HUES48 (cell line): ENCODE measurements around the gene IQCH.

ENCODE experiments used
- H3K27ac ChIP-seq: one replicate; pipeline ENCODE4 v1.7.0; 2013; ENCODE audit warnings: low read depth, low read length, inconsistent platforms
- H3K27me3 ChIP-seq: 2 replicates; pipeline ENCODE4 v1.6.1; 2013; ENCODE audit warnings: mild to moderate bottlenecking, low read length; ENCODE audit not compliant: control insufficient read depth, insufficient read depth
- H3K36me3 ChIP-seq: 2 replicates; pipeline ENCODE4 v1.6.1; 2013; ENCODE audit warnings: low read length; ENCODE audit not compliant: control insufficient read depth, insufficient read depth
- H3K4me1 ChIP-seq: 2 replicates; pipeline ENCODE4 v1.6.1; 2013; ENCODE audit warnings: mild to moderate bottlenecking, low read length; ENCODE audit not compliant: control insufficient read depth, insufficient read depth
- H3K4me3 ChIP-seq: 2 replicates; pipeline ENCODE4 v1.5.1; 2013; ENCODE audit warnings: mild to moderate bottlenecking, low read depth, low read length
- H3K9ac ChIP-seq: 2 replicates; pipeline ENCODE4 v1.6.1; 2013; ENCODE audit warnings: mild to moderate bottlenecking, low read depth, low read length, moderate library complexity
- H3K9me3 ChIP-seq: 2 replicates; pipeline ENCODE4 v1.6.1; 2013; ENCODE audit warnings: low read length; ENCODE audit not compliant: control insufficient read depth, insufficient read depth

Gene IQCH

DNA sequence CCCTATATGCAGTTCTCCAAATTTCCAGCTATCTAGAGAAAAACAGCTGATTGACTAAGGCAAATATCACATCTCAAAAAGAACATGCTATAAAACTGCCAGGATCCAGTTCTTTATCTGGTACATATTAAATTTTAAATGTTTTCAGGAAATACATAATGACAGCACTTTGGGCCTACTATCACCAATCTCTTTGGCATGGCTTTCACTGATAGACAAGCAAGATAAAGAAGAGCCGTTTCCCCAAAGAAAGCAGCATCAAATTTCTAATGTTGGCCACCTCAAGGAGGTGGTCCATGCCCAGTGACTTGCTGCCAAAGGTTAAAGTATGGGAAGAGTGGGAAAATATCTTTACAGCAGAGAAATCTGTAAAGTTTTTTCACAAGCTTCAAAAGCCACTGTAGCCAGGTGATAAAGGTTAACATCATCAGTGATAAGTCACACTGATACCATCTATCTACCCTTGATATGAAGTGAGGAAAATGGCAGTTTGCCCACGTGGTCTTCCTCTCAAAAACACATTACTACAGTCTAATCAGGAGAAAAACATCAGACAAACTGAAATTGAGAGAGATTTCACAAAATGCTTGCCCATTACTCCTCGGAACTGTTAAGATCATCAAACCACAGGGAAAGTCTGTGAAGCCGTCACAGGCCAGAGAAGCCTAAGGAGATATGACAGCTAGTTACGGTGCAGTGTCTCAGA, 220.0 kb downstream of the IQCH start:
- H3K9ac ChIP-seq = no peak overlapping the region
- no peaks in the 10 kb centered on the region for H3K36me3 ChIP-seq
- H3K27me3 ChIP-seq = no peaks in the 10 kb centered on the region
- H3K9me3 ChIP-seq = no peaks in the 10 kb centered on the region
- no peak overlapping the region for H3K4me3 ChIP-seq
- no peaks in the 10 kb centered on the region for H3K4me1 ChIP-seq
- no peak overlapping the region for H3K27ac ChIP-seq

DNA sequence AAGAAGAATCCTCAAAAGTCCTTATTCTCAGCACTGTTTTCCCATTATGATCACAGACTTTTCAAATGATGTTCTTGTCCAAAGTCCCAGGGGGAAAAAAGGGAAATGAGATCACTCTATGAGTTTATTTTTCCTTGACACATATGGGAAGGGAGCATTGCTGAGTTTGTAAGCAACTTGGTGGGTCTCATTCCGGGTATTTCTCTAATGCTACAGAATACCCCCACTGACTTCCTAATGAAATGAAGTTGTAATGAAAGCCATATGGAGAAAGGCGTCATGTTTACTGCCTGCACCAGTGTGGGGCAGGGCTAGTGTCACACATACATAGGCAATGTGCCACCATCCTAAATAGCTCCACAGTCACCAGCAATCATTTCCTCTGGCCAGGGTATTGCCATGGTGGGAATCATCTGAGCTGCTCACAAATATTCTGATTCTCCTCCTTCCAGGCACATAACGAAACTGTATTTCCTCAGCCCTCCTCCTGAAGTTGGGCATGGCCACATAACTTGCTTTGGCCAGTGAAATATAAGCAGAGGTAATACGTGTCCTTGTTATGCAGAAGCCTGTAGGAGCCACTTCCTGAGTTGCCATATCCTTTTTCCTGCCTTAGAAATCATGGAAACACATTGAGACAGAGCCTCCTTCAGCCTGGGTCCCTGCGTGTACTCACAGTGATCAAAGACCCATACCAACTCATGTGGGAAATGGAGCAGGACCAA, 225.4 kb downstream of the IQCH start:
- H3K4me1 ChIP-seq = no peaks in the 10 kb centered on the region
- no peak overlapping the region for H3K9ac ChIP-seq
- no peaks in the 10 kb centered on the region for H3K27me3 ChIP-seq
- no peaks in the 10 kb centered on the region for H3K9me3 ChIP-seq
- no peaks in the 10 kb centered on the region for H3K36me3 ChIP-seq
- H3K4me3 ChIP-seq = no peak overlapping the region
- H3K27ac ChIP-seq = no peak overlapping the region

DNA sequence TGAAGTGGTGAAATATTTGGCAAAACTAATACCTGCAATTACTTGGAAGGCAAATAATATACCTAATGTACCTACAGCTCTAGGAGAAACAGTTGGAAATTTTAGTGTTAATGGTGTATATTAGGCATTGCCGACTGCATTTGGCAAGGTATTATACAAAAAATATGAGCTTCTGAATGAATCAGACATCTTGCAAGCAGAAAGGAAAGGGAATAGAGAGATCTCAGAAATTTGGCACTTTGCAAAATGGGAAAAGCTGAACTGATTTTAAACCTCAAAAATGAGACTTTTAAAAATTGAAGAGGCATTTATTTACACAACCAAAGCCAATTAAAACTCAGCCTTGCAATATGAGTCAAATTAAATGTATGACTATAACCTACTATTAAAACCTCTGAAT, 226.2 kb downstream of the IQCH start:
- Histone ChIP-seq H3K4me3 (no peak overlapping the region), H3K27me3 (no peaks in the 10 kb centered on the region), H3K9me3 (no peaks in the 10 kb centered on the region), H3K4me1 (no peaks in the 10 kb centered on the region), H3K36me3 (no peaks in the 10 kb centered on the region), H3K9ac (no peak overlapping the region), H3K27ac (no peak overlapping the region)

DNA sequence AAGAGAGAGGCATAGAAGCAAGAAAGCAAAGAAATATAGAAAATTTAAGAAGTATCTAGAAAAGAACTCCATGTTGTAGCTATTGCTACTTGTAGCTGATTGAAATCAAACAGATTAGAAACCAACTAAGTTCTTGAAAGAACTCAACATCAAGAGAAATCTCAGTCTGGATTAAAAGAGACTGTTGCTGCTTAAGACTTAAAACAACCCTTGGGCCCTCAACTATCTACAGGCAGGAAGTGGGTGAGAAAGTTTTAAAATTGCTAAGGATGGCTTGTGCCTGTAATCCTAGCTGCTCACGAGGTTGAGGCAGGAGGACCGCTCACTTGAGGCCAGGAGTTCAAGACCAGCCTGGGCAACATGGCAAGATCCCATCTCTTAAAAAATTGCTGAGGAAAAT, 227.1 kb downstream of the IQCH start:
- H3K4me3 ChIP-seq = no peak overlapping the region
- no peaks in the 10 kb centered on the region for H3K9me3 ChIP-seq
- H3K27me3 ChIP-seq = no peaks in the 10 kb centered on the region
- no peaks in the 10 kb centered on the region for H3K36me3 ChIP-seq
- H3K27ac ChIP-seq = no peak overlapping the region
- H3K4me1 ChIP-seq = no peaks in the 10 kb centered on the region
- no peak overlapping the region for H3K9ac ChIP-seq

DNA sequence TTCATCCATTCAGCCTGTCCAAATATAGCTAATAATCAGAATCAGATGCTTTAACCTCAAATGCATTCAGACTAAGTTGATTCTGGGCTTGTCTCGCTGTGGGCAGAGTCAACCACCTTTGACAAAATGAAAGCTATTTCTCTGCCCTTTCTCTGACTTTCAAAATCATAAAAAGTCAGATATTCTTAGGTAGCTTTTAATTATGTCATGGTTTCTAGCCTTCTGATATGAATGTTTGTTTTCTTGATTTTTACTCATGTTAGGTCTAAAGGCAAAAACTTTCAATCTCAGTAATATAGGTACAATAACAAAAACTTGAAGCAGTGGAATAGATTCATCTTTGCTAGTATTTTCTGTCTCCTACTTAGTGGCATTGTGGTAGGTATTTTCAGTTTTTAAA, 241.0 kb downstream of the IQCH start:
- H3K27me3 ChIP-seq = peaks cover 6% of the 10 kb centered on the region
- H3K36me3 ChIP-seq = no peaks in the 10 kb centered on the region
- no peak overlapping the region for H3K4me3 ChIP-seq
- no peak overlapping the region for H3K9ac ChIP-seq
- H3K9me3 ChIP-seq = no peaks in the 10 kb centered on the region
- no peak overlapping the region for H3K27ac ChIP-seq
- H3K4me1 ChIP-seq = peaks cover 9% of the 10 kb centered on the region

DNA sequence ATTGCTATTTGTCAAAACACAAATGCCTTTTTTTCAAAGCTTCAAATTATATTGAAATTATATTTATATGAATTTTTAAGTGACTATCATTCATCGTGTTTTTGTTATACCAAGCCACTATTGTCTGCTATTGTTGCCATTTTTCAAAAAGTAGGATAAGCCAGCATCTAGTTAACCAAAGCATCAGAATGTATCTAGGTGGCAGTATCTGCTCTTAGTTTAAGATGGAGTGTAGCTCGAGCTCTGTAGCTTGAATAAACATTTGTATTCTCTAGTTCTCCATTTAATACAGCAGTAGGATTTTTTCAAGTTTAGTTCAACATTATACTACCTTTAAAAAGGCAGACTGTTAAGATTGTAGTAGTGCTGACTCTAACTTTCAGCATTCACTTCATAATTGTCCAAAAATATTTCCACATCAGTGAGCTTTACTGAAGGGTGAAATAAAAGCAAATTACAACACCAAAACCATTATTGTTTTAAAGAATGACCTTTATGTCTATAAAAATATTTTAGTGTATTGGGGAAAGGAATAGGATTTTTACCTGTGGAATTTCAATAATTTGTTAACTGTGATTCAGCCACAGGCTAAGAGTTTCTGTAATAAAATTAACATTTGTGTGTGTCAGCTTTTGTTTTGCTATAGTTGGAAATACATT, 246.7 kb downstream of the IQCH start:
- no peaks in the 10 kb centered on the region for H3K36me3 ChIP-seq
- no peak overlapping the region for H3K27ac ChIP-seq
- H3K9me3 ChIP-seq = no peaks in the 10 kb centered on the region
- H3K27me3 ChIP-seq = no peaks in the 10 kb centered on the region
- peaks cover 19% of the 10 kb centered on the region for H3K4me1 ChIP-seq
- no peak overlapping the region for H3K9ac ChIP-seq
- H3K4me3 ChIP-seq = no peak overlapping the region

DNA sequence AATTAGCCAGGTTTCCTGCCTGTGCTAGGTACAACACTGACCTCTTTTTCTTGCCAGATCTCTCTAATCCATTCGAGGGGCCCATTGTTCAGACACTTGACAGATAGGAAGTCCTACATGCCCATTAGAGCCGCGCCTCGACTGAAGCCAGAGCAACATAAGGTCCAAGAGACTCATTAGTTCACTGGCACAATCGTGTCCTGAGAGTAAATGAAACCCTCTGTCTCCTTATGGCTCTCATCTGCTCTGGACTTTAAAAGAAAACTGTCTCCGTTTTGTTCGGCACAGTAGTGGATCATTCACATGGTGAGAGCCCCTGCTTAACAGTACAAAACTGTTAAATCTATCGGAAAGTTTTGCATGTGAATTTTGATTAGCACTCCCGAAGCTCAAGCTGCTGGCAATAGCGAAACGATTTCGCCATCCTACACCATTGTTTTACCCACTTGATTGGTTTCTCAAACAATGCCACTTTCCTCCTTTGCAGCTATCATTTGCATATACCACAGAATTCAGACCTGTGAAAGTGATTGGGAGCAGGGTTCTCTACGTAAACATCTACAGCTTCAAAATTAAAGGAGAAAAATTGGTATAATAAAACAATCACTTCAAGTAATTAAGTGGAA, 247.4 kb downstream of the IQCH start:
- Histone ChIP-seq H3K9ac (no peak overlapping the region), H3K4me3 (no peak overlapping the region), H3K27ac (no peak overlapping the region), H3K27me3 (no peaks in the 10 kb centered on the region), H3K4me1 (peaks cover 19% of the 10 kb centered on the region), H3K36me3 (no peaks in the 10 kb centered on the region), H3K9me3 (no peaks in the 10 kb centered on the region)

DNA sequence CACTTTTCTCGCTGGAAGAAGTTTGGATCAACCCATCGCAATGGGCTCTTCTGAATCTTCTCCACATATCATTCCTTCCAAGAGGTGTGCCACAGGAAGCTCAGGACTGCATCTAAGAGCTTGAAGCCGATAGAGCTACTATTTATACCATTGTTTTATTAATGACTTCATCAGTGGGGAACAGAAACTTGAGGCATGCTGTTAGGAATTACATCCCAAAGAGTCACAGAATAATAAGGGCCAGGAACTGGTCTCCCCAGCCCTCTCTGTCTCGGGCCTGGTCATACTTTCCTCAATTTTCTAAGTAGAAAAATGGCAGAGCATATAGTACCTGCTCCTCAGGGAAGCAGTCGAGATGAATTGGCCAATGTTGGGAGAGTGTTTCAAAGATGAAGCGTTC, 249.5 kb downstream of the IQCH start:
- Histone ChIP-seq H3K36me3 (no peaks in the 10 kb centered on the region), H3K4me3 (no peak overlapping the region), H3K4me1 (peaks cover 19% of the 10 kb centered on the region), H3K9me3 (no peaks in the 10 kb centered on the region), H3K9ac (no peak overlapping the region), H3K27me3 (no peaks in the 10 kb centered on the region), H3K27ac (no peak overlapping the region)

DNA sequence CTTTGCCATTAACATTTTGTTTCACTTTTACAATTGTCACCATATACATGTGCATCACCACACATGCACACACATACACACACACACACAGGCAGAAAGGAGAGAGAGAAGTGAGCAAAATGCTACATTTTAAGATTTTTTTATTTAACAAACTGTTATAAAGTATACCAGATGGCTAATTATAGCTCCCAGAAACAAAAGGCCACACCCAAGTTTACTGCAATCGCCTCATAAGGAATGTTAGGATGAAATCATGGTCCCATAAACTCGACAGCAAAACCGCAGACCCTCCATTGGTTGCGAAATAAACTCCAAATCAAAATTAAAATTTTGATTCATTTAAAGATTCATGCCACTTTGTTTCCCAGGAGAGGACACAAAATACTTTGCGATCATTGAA, 250.2 kb downstream of the IQCH start:
- no peaks in the 10 kb centered on the region for H3K9me3 ChIP-seq
- no peaks in the 10 kb centered on the region for H3K36me3 ChIP-seq
- no peak overlapping the region for H3K27ac ChIP-seq
- H3K4me1 ChIP-seq = peaks cover 19% of the 10 kb centered on the region
- H3K27me3 ChIP-seq = no peaks in the 10 kb centered on the region
- no peak overlapping the region for H3K4me3 ChIP-seq
- H3K9ac ChIP-seq = no peak overlapping the region

DNA sequence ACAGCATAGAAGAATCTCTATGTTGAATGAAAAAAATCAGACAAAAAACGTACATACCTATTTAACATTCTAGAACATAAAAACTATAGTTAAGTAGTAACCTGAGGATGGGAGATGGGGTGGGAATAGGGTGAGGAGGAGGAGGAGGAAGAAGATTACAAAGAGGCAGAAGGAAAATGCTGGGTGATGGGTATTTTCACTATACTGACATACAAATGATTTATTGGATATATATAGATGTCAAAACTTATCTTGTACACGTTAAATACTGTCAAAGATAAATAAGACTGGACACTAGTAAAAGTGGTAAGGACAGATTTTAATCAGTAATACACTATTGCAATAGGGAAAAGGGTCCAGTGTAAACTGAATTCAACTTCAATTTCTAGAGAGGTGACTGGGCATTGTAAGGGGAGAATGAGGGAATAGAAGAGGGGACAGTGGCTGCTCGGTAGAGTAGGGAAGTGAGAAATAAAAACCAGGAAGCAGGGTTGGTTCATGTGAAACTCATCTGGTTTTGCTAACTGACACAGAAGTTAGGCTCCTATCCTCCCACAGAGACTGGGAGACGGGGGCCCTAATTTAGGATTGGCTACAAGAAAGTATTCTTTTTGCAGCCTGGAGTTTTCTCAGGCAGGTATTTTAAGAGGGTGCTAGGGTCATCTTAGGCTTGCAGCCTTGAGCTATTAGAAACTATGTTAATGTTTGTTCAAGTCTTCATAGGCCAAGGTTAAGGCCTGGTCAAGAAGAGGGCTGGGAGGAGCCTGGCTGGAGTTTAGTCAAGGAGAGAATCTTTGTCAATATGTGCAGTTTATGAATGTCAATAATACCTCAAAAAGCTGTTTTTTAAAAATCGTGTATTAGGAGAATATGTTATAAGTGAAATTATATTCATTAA, 251.3 kb downstream of the IQCH start:
- Histone ChIP-seq H3K9ac (no peak overlapping the region), H3K9me3 (no peaks in the 10 kb centered on the region), H3K4me3 (no peak overlapping the region), H3K27ac (no peak overlapping the region), H3K27me3 (no peaks in the 10 kb centered on the region), H3K36me3 (no peaks in the 10 kb centered on the region), H3K4me1 (peaks cover 19% of the 10 kb centered on the region)
